K562 treated with DMSO at 1 percent for 4 hours (cell line): Measurements from ENCODE around the gene ANKRD60. TPM values are rescaled to one million over a fixed set of nuclear protein-coding genes. Genes with fewer than 3 reads are reported as not detected.

Source experiments
- total RNA-seq: library from RNA; unstranded; fragments of 300-600 nt; gene quantifications from 2 replicates; pipeline ENCODE4 v1.2.3, GENCODE V29; 2022; ENCODE audit not compliant: insufficient read depth

The ANKRD60 gene, protein sequence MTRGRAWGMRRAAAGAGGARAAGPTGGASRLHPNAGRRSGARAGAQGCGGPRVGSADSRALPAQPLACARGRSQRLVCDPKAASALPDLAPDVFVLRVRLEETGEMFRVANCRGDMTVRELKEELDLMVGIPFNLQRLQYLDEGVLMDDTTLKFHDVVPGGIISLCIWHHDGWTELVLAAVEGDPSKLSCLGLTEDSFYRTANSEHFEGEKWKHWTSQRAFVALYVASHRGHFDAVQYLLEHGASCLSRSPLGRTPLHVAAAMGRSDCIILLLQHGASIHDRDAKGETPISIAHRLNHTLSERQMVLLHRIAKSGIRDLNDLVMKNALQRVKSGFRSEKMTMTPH
- total RNA-seq, result not detected in 2 replicates

DNA sequence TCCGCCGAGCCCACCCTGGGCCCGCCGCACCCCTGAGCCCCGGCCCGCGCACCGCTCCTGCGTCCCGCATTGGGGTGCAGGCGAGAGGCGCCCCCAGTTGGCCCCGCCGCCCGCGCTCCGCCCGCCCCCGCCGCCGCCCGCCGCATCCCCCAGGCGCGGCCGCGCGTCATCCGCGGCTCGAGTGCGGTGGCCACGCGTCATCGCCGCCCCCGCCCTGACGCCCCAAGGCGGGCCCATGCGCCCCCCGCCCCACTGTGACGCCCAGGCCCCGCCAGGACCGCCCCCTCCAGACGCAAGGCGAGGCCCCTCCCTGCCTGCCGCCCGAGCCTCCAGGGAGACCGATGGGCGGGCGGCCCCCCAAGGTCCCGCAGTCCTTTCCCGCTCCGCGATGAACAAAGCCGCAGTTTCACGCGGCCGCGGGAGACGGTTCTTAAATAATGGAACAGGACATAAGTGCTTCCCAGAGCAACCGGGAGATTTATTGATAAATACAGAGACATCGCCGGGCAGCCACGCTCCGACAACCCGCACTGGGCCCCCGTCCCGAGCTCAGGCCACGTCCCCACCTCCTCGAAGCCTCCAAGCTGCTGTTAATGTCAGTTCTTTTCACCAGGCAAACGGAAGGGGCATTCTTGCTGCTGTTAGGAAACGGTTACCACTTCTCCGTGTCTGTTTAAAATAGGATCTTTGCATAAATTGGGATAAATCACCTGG, at the start of gene ANKRD60:
ANKRD60 (minus strand) TSS at position 170 of the 714 bp plus-strand sequence; CDS start at position 170, 0 bp downstream.

Other genes with a start within 250 kb of the ANKRD60 start
- gene RAB22A, start 81.1 kb upstream of the ANKRD60 start, total RNA-seq, result 5.2 and 6.5 TPM in 2 replicates
- 27.4 and 32.8 TPM in 2 replicates for gene VAPB, start 160.6 kb upstream of the ANKRD60 start, total RNA-seq